Fibroblast of lung (primary cell): Measurements from ENCODE around the gene IL1RAP.

Source experiments
- CTCF ChIP-seq, 2 donors: IDR thresholded peaks in 1 of 2; conservative IDR thresholded peaks in 1 of 2; 1 replicate in 1 of 2; 2 replicates in 1 of 2; pipeline ENCODE4 v1.5.1; 2011 to 2012; ENCODE audit warnings: low read length in 2 of 2, control low read depth in 1 of 2, inconsistent platforms in 1 of 2, low read depth in 1 of 2, mild to moderate bottlenecking in 1 of 2
- EZH2 ChIP-seq: IDR thresholded peaks from 2 replicates; pipeline ENCODE4 v1.5.1; 2012; ENCODE audit warnings: low read length, control low read depth, mild to moderate bottlenecking; ENCODE audit errors: missing control alignments

DNA sequence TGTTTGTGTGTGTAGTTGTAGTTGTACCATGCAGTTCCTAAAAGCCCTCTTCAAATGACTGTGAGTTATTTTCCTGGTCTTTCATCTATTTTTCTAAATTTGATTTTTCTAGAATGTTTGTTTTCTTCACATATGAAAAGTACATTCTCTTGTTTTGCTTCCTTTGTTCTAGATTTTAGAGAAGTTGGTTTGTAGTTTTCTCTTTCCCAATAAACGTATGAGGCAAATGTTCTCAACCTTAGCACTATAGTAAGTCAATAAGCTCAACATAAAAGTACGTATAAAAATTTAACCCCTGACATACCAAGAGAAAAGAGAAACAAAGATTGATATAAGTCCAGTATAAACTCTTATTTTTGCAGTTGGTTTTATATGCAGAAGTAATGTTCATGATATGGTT is 74.7 kb downstream of the IL1RAP start:
- TF ChIP-seq EZH2, result no peak
- TF ChIP-seq CTCF (conservative IDR thresholded peaks at IDR 0.05 in 1 of 2, IDR thresholded peaks at IDR 0.05 in 1 of 2; ENCODE audit: low read depth in 1 of 2, low read length in 2 of 2), result no peak
